A549 (cell line): ENCODE results near the gene MYDGF.

Experiments used
- ATOH8 ChIP-seq: fragments of 250-450 bp; sonication (Bioruptor Pico); IDR thresholded peaks from 2 replicates; pipeline ENCODE4 v1.5.0; 2020; ENCODE audit warnings: low read depth, mild to moderate bottlenecking, moderate library complexity
- CHD4 ChIP-seq: fragments of 200-600 bp; sonication (generic); IDR thresholded peaks from 2 replicates; pipeline ENCODE4 v1.6.1; 2016; ENCODE audit warnings: antibody characterized with exemption, mild to moderate bottlenecking, borderline replicate concordance
- CTCF ChIP-seq: fragments of >200 bp; sonication (Bioruptor Twin); formaldehyde crosslinking; IDR thresholded peaks from 3 replicates; pipeline ENCODE4 v1.5.1; 2016
- KDM1A ChIP-seq: fragments of 200-600 bp; sonication (generic); IDR thresholded peaks from 2 replicates; pipeline ENCODE4 v1.6.1; 2016; ENCODE audit warnings: low read depth, mild to moderate bottlenecking
- KDM5A ChIP-seq: fragments of 200-600 bp; sonication (generic); IDR thresholded peaks from 2 replicates; pipeline ENCODE4 v1.6.1; 2016; ENCODE audit warnings: antibody characterized with exemption, mild to moderate bottlenecking
- MAZ ChIP-seq: fragments of 150-350 bp; IDR thresholded peaks from 2 replicates; pipeline ENCODE4 v1.6.1; 2014; ENCODE audit warnings: antibody characterized with exemption, low read depth, low read length, borderline replicate concordance
- NR3C1 ChIP-seq: fragments of >200 bp; sonication (Bioruptor Twin); formaldehyde crosslinking; IDR thresholded peaks from 3 replicates; pipeline ENCODE4 v1.6.1; 2017
- PBX3 ChIP-seq: IDR thresholded peaks from 2 replicates; pipeline ENCODE4 v1.6.1; 2012
- POLR2A ChIP-seq: IDR thresholded peaks from 2 replicates; pipeline ENCODE4 v1.6.1; 2012; ENCODE audit warnings: mild to moderate bottlenecking, low read length
- SREBF2 ChIP-seq: fragments of 450-650 bp; IDR thresholded peaks from 2 replicates; pipeline ENCODE4 v1.6.1; 2014; ENCODE audit warnings: mild to moderate bottlenecking, moderate library complexity
- ZFP36 ChIP-seq: fragments of 450-650 bp; IDR thresholded peaks from 2 replicates; pipeline ENCODE4 v1.6.1; 2014; ENCODE audit warnings: borderline replicate concordance; ENCODE audit not compliant: partially characterized antibody

- no peak for TF ChIP-seq KDM5A
- TF ChIP-seq MAZ: no peak
- TF ChIP-seq NR3C1: no peak
- no peak for TF ChIP-seq PBX3
- TF ChIP-seq POLR2A: no peak
- TF ChIP-seq CHD4: no peak
- no peak for TF ChIP-seq ATOH8
- TF ChIP-seq KDM1A: no peak
- peak; percentile 60 for TF ChIP-seq ZFP36
- TF ChIP-seq CTCF: no peak
- no peak for TF ChIP-seq SREBF2
Measured at GRCh38 chr19:4654437-4655361, 15.4 kb downstream of the MYDGF start.
